Measurements from ENCODE around the gene DCBLD2.

DCBLD2 gene

GRCh38 chr3:98796334-98796733 is 105.2 kb downstream of the DCBLD2 start:
- DNase-seq (ENCODE audit: low read depth in 3 of 3), result no peak

DNA sequence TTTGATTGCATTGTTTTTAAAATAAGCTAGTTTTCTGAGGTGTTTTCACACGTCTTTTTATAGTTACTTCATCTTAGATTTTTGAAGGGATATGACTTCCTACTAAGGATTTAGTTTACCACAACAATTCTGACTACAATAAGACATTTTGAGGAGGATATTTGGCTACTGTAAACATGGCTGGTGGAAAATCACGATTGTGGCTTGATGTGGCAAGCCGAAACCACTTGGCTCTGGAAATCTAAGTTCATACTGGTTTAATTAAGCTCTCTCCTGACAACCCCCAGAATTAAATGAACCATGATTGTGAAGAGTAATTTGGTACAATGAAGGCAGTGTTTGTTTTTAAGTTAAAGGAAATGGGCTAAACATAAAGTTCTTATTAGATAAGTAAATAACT is 107.5 kb downstream of the DCBLD2 start:
- no peak for DNase-seq (ENCODE audit: low read depth in 3 of 3)

- DNase-seq (ENCODE audit: low read depth in 3 of 3), result no peak
Observed at GRCh38 chr3:98791341-98792325, 109.9 kb downstream of the DCBLD2 start.

- no peak for DNase-seq (ENCODE audit: low read depth in 3 of 3)
Observed at GRCh38 chr3:98788651-98789050, 112.8 kb downstream of the DCBLD2 start.

DNA sequence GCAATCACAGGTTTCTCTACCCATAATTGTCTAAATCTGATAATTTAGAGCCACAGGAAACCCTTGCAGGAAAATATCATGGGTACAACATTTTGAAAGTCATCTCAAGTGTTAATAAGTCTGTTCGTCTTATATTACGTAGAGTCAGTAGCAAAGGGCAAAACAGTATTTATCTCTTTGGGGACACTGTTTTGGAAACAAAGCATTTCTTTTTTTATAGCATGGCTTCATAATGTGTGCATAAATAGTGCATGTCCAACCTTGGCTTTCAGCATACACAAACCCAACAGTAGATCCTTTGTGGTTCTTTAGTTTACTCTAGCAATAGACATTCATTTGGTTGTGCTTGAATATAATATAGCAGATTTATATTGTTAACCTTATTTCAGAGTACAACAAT is 114.3 kb downstream of the DCBLD2 start:
- no peak for DNase-seq (ENCODE audit: low read depth in 3 of 3)

- no peak for DNase-seq (ENCODE audit: low read depth in 3 of 3)
Observed at GRCh38 chr3:98786364-98787006, 115.0 kb downstream of the DCBLD2 start.

DNA sequence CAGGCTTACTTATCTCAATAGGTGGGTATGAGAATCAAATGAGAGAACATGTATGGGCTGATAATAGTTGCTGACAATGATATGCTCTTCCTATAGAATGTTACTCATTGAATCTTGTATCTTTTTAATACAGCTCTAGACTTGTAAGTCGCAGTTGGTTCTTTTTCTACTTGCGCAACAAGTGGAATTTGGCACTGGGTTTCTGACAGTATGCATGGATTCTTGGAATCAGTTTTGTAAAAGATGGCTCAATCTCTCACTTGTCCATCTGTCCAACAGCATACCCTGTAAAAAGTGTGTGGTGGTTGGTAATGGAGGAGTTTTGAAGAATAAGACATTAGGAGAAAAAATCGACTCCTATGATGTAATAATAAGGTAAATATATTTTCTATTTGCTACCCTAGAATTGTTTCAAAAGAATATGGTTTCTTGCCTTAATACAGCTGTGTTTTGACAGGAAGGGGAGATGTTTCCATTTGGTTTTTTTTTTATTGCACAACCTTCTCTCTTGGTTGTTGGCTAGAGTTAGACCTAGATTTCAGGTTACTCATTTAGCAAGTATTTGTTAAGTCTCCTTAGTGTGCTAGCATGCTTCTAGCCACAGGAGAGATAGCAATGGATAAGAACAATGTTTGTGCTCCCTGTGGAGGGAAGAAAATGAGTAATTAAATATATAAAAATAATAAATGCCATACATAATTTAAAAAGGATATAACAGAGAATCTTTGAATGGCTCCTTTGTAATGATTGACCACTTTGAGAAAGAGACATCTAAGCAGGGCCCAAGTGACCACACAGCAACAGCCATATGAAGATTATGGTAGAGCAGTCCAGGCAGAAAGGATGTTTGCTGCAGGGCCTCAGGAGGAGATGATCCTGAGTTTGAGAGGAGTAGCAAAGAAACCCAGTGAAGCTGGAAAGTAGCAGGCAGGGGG is 116.6 kb downstream of the DCBLD2 start:
- no peak for DNase-seq (ENCODE audit: low read depth in 3 of 3)

DNA sequence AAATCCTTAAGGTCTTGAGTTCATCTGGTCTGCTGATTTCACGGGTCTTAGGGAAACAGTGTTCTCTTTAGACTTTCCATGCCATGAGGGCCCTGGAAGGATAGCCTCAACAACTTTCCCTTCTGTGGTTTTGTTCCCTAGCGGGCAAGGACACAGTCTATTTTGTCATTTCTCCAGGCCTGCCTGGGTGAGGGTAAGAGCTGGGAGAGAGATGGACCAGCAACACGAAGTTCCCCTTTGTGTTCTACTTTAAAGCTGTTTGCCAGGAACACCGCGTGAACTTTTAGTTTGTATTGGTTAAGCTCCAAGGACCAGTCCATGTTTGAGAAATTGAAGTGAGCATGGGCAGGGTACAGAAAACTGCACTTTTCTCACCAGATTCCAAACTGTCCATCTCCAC is 117.5 kb downstream of the DCBLD2 start:
- DNase-seq (ENCODE audit: low read depth in 3 of 3), result no peak

DNA sequence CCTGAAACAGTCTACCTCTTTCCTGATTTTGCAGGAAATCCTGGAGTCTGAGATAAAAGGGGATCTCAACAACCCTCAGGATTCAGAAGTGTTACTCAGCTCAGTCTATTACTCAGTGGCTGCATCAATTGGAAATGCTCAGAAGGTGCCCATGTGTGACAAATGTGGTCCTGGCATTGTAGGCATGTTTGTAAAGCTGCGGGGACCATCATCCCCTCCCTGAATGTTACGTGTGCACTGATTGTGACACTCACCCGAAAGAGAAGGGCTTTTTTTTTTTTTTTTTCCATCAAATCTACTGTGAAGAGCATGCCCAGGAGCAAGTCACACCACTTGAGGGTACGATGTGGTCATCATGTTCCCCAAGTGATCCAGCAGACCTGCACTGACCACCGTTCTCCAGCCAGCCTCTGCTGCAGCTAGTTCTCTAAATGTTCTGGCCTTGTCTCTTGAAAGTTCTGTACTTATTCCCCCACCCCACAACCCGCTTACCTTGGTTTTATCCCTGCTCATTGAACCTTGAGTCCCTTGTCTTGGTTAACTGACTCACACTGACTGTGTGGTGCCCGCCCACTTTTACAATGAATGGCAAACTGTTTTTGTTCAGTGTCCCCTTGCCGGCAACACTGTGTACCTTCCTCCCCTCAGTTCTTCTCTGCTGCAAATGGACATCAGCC is 118.5 kb downstream of the DCBLD2 start:
- DNase-seq (ENCODE audit: low read depth in 3 of 3), result no peak

DNA sequence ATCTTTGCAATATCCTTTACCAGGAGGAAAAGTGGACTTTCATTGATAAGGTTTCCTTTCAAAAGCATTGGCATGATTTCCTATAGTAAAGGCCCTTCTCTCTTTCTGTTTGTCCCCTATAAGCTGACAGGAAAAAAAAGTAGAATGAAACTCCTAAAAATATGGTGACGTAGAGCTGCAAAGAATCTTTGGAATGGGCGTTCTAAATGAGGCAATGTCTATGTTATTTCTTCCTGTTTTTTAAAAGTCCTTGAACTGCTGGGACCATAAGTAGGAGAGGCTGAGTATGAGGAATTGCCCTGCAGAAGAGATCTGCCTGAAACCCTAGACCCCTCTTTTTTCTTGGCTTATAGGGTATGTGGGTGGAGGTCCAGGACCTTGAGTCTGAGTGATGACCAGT is 121.2 kb downstream of the DCBLD2 start:
- DNase-seq (ENCODE audit: low read depth in 3 of 3), result no peak

DNA sequence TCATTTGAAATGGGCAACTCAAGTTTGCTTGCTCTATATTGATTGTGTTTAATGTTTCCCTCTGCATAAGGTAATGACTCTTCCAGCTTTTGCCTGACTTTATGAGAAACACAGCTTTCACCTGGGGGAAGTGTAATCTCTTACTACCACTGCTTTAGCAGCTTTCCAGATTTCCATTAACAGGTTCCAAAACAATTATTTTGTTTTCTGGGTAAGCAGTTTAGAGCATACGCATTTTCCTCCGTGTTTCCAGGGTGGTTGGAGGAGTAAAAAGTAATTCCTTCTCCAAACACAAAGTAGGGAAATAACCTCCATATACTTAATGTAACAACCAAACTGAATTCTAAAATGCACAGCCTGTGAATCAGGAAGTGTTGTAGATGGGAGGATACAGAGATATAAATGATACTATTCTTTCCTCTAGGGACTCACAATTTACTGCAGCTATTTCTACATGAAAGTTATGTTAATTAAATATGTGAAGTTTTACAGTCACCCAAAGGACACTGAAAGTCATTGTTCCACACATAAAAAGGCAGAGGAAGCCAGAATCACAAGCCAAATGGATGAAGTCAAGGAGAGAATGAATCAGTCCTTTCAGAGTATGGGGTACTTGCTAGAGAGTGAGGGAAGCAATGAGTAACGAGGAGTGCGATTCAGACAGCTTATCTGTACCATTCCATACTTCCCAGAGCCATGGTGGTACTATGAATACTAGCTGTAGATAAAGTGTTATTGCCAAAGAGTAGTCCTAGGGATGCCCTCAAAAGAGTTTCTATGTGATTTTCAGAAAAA is 121.8 kb downstream of the DCBLD2 start:
- DNase-seq (ENCODE audit: low read depth in 3 of 3), result no peak

DNA sequence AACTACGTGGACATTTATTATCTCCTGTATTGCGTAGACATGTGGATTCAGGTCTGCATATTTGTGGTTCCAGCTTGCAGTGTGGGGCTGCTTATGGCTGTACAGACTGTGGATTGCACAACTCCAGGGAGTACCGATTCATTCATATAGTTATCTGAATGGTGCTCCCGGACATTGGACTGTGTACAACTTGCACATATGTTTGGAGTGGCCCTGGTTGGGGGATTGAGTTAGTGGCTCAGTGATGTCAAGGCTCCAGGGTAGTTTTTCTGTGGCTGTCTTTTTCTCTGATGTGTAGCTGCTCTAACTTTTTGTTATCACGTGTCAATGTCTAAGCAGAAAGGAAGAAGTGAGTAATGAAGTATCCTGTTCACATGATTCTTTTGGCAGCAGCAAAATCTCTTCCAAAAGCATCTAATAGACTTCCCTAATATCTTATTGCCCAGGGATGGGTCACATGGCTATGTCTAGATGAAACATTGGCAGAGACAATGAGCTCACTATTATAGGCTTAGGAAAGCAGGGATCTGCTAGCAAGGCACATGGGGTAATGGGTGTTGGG is 122.6 kb downstream of the DCBLD2 start:
- no peak for DNase-seq (ENCODE audit: low read depth in 3 of 3)

DNA sequence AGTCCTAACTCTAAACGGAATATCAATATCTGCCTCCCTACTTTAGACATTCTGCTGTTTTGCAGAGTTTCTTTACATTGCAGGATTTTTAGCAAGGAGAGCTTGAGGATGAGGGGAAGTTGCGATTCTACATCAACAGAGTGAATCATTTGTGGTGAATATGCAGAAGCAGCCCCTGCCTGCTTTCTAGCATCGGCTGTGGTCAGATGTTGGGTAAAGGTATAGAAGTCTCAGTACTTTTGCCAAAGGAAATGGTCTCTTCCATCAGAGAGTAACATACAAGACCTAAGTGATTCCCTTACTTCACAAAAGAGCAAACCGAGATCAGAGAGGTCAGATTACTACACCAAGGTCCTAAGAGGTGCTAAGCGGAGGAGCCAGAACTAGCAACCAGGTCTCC is 123.1 kb downstream of the DCBLD2 start:
- DNase-seq (ENCODE audit: low read depth in 3 of 3), result no peak

DNA sequence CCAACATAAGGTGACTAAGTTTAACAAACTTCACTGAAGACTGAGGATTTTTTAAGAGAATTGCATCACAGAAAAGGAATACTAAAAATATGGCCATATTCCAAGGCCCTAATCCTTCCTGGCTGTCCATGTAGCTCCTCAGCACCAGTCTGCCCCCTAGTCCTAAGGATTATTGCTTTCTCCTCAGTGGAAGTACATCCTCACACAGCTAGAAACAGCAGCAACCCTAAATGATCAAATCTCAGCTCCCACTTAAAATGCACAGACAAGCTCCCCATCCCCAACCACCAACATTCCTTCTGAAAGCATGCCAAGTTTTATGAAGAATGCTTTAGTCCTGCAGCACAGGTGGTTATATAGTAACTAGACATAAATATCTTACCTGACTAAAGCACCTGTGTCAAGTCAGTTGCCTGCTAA is 123.7 kb downstream of the DCBLD2 start:
- no peak for DNase-seq (ENCODE audit: low read depth in 3 of 3)

GRCh38 chr3:98777286-98777685 is 124.2 kb downstream of the DCBLD2 start:
- no peak for DNase-seq (ENCODE audit: low read depth in 3 of 3)

DNA sequence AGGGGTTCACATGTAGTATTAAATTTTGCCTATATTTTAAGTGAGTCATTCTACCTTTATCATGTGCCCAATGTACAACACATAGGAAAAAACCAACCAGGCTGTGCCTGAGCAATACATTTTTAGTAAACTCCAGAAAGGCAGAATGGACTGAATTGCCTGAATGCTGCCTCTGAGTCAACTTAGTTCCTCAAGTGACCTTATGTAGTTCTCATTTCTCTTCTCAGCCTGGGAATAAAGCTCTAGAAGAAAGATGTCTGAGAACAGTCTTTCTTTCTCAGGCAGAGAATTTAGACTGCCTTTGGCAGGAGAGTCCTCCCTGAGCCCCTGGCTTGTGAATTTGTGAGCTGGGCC is 125.4 kb downstream of the DCBLD2 start:
- DNase-seq (ENCODE audit: low read depth in 3 of 3), result no peak

GRCh38 chr3:98775459-98776139 is 125.9 kb downstream of the DCBLD2 start:
- no peak for DNase-seq (ENCODE audit: low read depth in 3 of 3)

GRCh38 chr3:98772022-98772421 is 129.5 kb downstream of the DCBLD2 start:
- no peak for DNase-seq (ENCODE audit: low read depth in 3 of 3)

DNA sequence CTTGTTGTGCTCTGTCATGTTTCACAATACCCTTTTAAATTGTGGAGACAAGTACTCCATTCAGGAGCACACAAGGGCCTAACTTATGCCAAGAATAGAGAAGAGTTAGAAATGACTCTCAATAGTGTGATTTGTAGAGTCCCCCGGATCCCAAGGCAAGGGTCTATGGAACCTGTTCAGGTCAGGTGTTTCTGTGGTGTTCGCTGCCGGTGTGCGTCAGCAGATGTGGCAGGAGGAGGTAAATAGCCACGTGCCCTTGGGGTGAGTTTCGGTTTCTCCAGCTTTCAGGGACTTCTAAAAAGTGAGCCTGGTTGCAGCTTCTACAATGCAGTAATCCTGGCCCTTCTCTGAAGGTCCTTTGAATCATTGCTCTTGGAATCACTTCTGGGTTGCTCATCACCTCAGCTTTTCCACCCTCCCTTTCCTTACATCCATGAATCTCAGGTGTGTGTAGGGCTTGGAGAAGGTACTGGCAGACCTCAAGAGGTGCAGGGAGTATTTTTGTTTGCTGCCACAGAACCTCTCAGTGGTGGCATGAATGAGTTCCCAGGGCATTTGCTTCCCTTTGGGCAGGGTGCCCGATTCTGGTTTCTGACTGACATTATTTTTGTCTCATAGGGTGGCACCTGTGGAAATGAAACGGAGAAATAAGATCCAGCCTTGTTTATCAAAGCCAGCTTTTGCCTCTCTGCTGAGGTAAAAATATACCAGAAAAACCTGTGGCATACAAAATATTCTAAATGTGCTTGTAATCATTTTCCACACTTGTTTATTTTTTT is 131.0 kb downstream of the DCBLD2 start:
- no peak for DNase-seq (ENCODE audit: low read depth in 3 of 3)

All from stimulated activated CD4-positive, alpha-beta T cell treated with anti-CD3 and anti-CD28 coated beads, TNF-alpha, amount 100 ng/mL, for 24 hours (primary cell).